Measurements from ENCODE around the gene MAP7. TPM values are rescaled to one million over a fixed set of nuclear protein-coding genes. Genes with fewer than 3 reads are reported as not detected.

MAP7 gene
- polyA plus RNA-seq, 2 of the 4 experiments (the other 2 are of a cell fraction), result 60.6 to 64.5 TPM

- FAIRE-seq, result no peak
- no peak overlapping the region for H3K4me2 ChIP-seq
- 0 out of 3 replicates have a peak, but pooled peaks cover 3% of the 10 kb centered on the region for H3K4me1 ChIP-seq
- H3K27ac ChIP-seq, result no peak overlapping the region
- ATAC-seq, result no peak
- no peak for DNase-seq (ENCODE audit: low read depth in 1 of 2, low spot score in 1 of 2)
- POLR2A ChIA-PET, result no interaction called here
- TF ChIP-seq MAFK (IDR thresholded peaks at IDR 0.05; ENCODE audit: partially characterized antibody), result no peak
- TF ChIP-seq FOSB (CRISPR knock-in tag; IDR thresholded peaks at IDR 0.05), result no peak
- no peak for TF ChIP-seq TFCP2L1 (CRISPR knock-in tag; IDR thresholded peaks at IDR 0.05)
- TF ChIP-seq PHF8 (IDR thresholded peaks at IDR 0.05; ENCODE audit: borderline replicate concordance, low read depth), result no peak
- TF ChIP-seq EHMT2 (IDR thresholded peaks at IDR 0.05; ENCODE audit: low read depth), result no peak
- TF ChIP-seq MYC (IDR thresholded peaks at IDR 0.05; ENCODE audit: borderline replicate concordance, low read length), result no peak
- no peak for TF ChIP-seq GATA3 (IDR thresholded peaks at IDR 0.05; ENCODE audit: borderline replicate concordance)
- TF ChIP-seq SMC3 (IDR thresholded peaks at IDR 0.05), result no peak
- no peak for TF ChIP-seq RCOR1 (IDR thresholded peaks at IDR 0.05; ENCODE audit: low read depth, low read length)
- TF ChIP-seq JUNB (IDR thresholded peaks at IDR 0.05), result no peak
- TF ChIP-seq RFX5 (IDR thresholded peaks at IDR 0.05), result no peak
- TF ChIP-seq, protein P1, sequence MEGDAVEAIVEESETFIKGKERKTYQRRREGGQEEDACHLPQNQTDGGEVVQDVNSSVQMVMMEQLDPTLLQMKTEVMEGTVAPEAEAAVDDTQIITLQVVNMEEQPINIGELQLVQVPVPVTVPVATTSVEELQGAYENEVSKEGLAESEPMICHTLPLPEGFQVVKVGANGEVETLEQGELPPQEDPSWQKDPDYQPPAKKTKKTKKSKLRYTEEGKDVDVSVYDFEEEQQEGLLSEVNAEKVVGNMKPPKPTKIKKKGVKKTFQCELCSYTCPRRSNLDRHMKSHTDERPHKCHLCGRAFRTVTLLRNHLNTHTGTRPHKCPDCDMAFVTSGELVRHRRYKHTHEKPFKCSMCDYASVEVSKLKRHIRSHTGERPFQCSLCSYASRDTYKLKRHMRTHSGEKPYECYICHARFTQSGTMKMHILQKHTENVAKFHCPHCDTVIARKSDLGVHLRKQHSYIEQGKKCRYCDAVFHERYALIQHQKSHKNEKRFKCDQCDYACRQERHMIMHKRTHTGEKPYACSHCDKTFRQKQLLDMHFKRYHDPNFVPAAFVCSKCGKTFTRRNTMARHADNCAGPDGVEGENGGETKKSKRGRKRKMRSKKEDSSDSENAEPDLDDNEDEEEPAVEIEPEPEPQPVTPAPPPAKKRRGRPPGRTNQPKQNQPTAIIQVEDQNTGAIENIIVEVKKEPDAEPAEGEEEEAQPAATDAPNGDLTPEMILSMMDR (IDR thresholded peaks at IDR 0.05), result no peak
- TF ChIP-seq ZNF302 (CRISPR knock-in tag; IDR thresholded peaks at IDR 0.05), result no peak
- no peak for TF ChIP-seq HOXA7 (CRISPR knock-in tag; IDR thresholded peaks at IDR 0.05)
- no peak for TF ChIP-seq REST (IDR thresholded peaks at IDR 0.05)
- TF ChIP-seq, protein P2, sequence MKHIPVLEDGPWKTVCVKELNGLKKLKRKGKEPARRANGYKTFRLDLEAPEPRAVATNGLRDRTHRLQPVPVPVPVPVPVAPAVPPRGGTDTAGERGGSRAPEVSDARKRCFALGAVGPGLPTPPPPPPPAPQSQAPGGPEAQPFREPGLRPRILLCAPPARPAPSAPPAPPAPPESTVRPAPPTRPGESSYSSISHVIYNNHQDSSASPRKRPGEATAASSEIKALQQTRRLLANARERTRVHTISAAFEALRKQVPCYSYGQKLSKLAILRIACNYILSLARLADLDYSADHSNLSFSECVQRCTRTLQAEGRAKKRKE (CRISPR knock-in tag; IDR thresholded peaks at IDR 0.05; ENCODE audit: low read depth), result no peak
- TF ChIP-seq SREBF2 (IDR thresholded peaks at IDR 0.05), result no peak
- no peaks in the 10 kb centered on the region for H3K9me3 ChIP-seq
- CTCF ChIA-PET, result interaction anchor here (1.3 to 1.5 kb wide), 2 partner anchors 64 to 213 kb away, joined by 3 to 4 read pairs; partner anchors contain the start of gene MAP3K5
- no peak overlapping the region for H3K4me3 ChIP-seq
- 84% methylated on average over 2 of the region's 2 CpGs for WGBS (ENCODE audit: missing lambda C conversion rate)
These were observed 29.6 kb upstream of the MAP7 start for GRCh38 chr6:136579800-136580199.

DNA sequence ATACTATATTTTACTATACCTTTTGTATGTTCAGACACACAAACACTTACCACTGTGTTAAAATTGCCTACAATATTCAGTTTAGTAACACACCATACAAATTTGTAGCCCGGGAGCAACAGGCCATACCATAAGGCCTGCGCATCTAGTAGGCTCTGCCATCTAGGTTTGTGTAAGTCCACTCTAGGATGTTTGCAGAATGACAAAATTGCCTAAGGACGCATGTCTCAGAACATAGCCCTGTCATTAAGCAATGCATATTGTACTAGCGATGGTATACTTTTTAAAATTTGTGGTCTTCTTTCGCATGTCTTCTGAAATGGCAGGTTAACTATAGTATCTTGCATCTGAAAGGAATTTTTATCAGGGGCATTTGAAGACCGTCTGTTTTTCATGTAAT is 26.6 kb upstream of the MAP7 start:
- DNase-seq (ENCODE audit: low read depth in 1 of 2, low spot score in 1 of 2) (no peak), FAIRE-seq (no peak), ATAC-seq (no peak)
- TF ChIP-seq, protein P3, sequence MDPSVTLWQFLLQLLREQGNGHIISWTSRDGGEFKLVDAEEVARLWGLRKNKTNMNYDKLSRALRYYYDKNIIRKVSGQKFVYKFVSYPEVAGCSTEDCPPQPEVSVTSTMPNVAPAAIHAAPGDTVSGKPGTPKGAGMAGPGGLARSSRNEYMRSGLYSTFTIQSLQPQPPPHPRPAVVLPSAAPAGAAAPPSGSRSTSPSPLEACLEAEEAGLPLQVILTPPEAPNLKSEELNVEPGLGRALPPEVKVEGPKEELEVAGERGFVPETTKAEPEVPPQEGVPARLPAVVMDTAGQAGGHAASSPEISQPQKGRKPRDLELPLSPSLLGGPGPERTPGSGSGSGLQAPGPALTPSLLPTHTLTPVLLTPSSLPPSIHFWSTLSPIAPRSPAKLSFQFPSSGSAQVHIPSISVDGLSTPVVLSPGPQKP (IDR thresholded peaks at IDR 0.05; ENCODE audit: low read depth, low read length), result no peak
- WGBS (ENCODE audit: missing lambda C conversion rate), result 85% methylated on average over 6 of the region's 6 CpGs
- H3K27ac ChIP-seq, result no peak overlapping the region
- CTCF ChIA-PET, result no interaction called here
- no peaks in the 10 kb centered on the region for H3K9me3 ChIP-seq
- POLR2A ChIA-PET, result no interaction called here
- H3K4me2 ChIP-seq, result no peak overlapping the region
- H3K4me1 ChIP-seq, result no peaks in the 10 kb centered on the region
- H3K4me3 ChIP-seq, result no peak overlapping the region
